Activated gamma-delta T cell treated with anti-CD3 and anti-CD28 coated beads, Interleukin-2, amount 50 U/mL, for 16 hours (primary cell): ENCODE data around the gene VPS45.
"Not testable (repeated sequence)": the region's sequence is repeated elsewhere in the genome, so short reads cannot be mapped to it uniquely, and the experiment has no call there.

Experiments used
- DNase-seq: peaks from one replicate; pipeline ENCODE4 v3.0.0-alpha.2; 2020; ENCODE audit warnings: low read depth

The VPS45 gene

DNA sequence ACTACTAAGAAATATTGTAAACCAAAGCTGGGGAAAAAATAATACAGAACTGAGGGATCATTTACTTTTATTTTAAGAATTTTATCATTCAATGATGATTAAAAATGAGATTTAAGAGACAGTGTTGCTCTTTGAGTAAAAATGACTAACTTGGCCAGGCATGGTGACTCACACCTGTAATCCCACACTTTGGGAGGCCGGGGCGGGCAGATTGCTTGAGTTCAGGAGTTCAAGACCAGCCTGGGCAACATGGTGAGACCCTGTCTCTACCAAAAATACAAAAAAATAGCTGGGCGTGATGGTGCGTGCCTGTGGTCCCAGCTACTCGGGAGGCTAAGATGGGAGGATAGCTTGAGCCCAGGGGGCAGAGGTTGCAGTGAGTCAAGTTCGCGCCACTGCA, 60.3 kb downstream of the VPS45 start:
- no peak for DNase-seq

DNA sequence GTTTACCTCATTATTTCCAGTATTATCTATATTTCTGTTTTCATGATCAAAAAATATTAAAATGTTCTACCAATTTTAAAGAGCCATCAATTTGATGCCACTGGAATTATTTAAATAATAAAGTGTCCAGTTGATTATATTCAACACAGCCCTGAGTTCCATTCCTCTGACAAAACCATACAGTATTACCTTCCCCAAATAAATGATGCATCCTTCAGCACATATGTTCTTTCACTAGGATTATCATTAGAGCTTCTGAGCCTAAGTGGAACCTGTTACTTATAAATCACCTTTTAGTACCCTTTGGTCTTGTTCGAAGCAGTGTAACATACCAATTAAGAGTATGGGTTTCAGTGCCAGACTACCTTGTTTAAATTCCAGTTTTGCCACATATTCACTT, 64.8 kb downstream of the VPS45 start:
- DNase-seq, result no peak

DNA sequence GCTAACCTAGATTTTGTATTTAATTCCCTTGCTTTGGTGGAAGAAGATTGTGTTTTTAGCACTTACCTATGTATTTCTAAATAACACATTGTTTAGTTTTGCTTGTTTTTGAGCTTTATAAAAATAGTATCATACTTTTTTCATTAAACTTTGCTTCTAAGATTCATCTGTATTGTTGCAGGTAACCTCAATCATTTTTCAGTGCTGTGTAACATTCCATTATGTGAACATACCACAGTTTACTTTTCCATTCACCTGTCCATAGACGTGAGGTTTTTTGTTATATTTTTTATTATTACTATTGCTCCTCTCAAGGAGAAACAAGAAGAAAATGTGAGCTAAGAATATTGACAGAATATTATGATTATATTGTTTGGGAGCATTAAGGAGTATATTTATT, 67.0 kb downstream of the VPS45 start:
- no peak for DNase-seq

DNA sequence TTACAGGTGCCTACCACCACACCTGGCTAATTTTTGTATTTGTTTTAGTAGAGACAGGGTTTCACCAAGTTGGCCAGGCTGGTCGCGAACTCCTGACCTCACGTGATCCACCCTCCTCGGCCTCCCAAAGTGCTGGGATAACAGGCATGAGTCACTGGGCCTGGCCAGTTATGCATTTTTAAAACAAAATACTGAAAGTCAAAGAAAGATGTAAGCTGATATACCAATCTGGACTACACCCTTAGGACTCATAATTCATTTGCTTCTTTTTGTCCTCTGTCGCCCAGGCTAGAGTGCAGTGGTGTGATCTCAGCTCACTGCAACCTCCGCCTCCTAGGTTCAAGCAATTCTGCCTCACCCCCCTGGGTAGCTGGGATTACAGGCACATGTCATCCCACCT, 67.8 kb downstream of the VPS45 start:
- not testable (repeated sequence) for DNase-seq

DNA sequence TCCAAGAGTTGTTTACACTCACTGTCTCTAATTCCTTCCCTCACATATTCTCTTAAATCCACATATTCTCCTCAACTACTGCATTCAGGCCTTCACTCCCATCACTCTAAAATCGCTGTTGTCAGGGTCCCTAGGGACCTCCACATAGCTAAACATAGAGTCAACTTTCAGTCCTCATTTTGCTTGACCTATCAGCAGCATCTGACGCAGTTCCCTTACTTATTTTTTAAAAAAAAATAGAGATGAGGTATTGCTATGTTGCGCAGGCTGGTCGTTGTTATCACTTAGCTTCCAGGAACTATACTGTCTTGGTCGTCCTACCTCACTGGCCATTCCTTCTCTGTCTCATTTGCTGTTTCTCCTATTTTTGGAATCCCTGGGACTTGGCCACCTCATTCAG, 70.5 kb downstream of the VPS45 start:
- DNase-seq, result no peak

DNA sequence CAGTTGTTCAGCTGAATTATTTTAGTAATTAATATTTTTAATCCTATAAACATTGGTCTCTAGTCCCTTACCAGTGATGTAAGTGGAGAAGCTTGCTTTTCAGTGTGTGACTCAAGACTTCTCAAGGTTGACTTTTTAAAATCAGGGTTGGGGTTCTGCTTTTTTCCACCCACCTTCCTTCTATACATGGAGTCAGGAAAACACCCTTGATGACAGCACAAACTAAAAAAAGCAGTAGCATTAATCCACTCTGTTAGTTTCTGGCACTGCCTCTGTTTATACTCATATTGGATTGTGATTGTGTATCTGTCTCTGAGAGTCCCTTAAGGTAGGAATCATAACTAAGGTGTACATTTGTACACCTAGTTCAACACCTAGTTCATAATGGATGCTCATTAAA, 73.9 kb downstream of the VPS45 start:
- DNase-seq, result no peak

DNA sequence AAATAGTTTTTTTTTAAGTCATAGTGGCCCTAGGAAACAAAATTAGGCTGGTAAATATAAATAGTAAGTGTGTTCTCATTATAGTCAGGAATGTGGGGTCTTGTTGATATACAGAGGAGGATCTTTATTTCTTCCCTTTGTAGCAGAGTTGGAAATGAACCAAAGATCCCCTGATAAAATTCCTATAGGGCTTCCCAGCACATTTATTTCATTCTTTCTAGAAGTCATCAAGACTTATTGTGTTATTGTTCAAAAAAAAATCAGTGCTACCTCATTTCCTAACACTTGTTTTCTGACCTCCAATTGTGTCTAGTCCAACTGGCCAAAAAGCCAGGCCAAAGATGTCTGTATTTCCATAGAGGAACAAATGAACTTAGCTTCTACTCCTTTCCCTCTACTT, 74.5 kb downstream of the VPS45 start:
- DNase-seq, result no peak

DNA sequence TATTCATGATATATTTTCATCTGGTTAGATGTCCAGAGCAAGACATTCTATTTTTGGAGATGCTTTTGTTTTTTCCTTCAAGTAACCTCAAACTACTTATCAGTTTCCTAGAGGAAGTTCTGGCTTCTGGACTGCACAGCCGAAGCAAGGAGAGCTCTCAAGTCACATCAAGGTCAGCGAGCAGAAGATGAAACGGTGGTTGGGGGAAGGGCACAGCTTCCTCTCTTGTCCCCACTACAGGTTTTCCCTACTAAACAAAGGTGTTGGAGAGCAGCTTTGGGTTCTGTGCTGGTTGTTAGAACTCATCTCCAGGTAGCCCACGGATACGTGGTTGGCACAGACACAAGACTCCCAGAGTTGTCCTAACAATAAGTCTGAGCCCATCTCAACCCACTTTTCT, 77.0 kb downstream of the VPS45 start:
- no peak for DNase-seq

DNA sequence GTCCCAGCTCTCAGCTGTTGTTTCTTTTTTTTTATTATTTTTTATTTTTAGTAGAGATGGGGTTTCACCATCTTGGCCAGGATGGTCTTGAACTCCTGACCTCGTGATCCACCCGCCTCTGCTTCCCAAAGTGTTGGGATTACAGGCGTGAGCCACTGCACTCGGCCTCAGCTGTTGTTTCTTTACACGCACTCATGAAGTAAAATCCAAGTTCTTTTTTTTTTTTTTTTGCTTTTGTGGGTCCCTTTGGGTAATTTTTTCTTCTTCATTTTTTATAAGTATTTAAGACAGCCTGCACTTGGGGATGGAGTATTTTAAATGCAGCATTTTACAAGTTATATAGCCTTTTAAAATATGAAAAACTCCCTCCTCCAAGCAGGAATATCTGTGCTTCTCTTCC, 78.4 kb downstream of the VPS45 start:
- not testable (repeated sequence) for DNase-seq

DNA sequence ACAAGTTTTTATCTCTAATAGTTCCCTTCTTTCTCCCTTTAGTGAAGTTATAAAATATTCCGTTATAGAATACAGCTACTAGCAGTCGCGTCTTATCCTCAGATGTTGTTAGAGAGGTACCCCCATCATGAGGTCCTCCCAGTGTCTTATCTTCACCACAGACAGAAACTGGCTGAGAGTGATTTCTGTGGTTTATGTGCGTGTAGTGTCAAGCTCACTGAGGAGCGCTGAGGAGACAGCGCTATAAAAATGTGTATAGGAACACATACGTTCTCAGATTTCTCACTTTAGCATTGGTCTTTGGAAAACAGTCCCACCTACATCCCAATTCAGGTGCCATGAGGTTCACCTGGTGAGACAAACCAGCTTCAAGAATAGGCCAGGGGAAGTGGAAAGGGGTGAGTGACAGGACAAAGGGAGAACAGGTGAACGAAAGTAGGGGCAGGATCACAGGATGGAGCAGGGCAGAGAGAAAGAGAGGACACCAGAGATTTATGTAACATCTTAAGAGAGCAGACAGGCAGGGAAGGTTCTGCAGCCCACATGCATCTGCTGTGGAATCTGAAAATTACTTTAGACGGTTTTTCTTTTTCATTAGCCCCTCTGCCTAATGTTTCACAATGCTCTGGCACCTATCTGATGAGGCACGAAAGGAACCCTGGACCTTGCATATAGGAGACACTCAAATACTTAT, 79.4 kb downstream of the VPS45 start:
- DNase-seq, result no peak

DNA sequence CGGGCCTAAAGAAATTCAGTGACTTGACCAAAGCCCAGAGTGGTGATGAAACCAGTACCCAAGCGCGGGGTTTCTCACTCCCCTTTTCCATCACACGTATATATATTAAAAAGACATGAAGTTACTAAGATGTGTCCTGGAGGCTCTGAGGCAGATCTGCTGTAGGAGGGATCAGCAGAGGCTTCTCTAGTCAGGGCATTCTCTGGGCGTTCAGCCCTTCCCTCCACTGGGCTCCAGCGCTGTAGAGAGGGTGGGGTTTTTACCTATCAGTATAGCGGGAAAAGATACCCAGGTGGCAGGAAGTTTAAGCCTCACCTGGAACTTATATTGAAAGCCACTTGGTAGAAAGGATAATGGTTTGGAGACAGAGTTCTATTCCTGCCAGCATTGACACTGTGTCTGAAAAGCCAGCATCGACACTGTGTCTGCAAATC, 81.3 kb downstream of the VPS45 start:
- no peak for DNase-seq

DNA sequence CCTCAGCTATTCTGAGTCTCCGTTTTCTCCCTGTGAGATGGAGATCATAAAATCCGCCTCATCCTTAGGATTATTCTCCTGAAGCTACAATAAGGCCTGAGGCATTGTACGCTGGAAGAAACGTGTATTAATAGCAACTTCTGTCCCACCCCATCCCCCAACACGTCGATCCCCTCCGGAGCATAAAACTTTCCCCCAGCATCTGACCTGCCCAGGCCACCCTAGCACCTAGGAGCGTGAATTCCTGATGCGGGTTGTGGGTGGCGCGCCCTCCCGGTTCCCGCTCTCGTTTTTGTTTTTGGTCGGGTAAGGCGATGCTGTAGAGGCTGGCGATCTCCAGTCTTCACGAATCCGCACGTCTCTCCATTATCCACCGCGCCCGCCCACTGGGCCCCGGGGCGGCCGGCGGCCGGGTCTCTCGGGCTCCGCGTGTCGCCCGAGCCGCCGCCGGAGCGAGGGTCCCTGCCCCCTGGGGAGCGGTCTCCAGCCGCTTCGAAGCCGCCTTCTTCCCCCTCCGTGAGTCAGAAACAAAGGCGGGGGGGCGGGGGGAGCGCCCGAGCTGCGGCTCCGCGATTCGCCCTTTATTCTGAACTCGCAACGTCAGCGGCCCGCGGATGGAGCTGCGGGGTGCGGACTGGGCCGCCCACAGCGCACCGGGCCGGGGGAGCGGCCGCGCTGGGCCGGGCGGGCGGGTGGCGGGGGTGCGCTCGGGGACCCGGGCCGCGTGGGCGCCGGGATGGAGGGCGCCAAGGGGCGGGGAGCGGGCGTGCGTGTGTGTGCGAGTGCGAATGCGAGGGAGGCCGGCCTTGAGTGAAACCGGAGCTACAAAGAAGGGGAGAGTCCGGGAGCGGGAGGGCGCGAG, 81.9 kb downstream of the VPS45 start, which contains the start of gene PLEKHO1:
TSS of gene PLEKHO1 (plus strand) at position 646 of the 862 bp plus-strand sequence. CDS start 342 bp downstream, outside the sequence.
- peak; percentile 81 for DNase-seq

DNA sequence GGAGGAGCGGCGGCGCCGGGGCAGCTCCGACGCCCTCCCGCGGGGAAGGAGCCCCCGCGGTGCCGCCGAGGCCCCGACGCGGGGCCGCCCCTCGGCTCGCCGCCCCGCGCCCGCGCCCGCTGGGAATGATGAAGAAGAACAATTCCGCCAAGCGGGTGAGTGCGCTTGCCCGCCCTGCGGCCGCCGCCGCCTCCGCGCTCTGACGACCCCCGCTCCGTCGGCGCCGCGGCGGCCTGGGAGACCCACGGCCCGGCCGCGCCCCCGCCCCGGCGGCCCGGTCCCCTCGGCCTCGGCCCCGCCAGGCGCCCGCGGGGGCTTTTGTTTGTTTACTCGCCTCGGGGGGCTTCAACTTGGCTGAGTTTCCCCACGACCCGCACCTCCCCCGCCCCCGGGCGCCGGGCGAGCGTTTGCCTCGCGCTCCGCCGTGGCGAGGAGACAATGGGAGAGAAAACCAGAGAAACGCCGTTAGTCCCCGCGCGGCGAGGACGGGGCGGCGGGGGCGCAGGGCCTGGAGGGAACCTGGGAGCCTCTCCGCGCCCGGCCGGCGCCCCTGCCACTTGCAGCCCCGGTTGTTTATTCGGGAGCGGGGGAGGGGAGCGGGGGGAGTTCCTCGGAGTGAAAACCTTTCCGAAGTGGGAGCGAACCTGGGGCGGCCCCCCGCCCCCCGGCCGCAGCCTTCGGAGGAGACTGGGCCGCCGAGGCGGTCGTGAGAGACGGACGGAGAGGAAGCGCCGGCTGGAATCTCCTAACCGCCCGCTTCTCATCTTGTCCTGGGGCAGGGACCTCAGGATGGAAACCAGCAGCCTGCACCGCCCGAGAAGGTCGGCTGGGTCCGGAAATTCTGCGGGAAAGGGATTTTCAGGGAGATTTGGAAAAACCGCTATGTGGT, 82.8 kb downstream of the VPS45 start:
- DNase-seq, result no peak

DNA sequence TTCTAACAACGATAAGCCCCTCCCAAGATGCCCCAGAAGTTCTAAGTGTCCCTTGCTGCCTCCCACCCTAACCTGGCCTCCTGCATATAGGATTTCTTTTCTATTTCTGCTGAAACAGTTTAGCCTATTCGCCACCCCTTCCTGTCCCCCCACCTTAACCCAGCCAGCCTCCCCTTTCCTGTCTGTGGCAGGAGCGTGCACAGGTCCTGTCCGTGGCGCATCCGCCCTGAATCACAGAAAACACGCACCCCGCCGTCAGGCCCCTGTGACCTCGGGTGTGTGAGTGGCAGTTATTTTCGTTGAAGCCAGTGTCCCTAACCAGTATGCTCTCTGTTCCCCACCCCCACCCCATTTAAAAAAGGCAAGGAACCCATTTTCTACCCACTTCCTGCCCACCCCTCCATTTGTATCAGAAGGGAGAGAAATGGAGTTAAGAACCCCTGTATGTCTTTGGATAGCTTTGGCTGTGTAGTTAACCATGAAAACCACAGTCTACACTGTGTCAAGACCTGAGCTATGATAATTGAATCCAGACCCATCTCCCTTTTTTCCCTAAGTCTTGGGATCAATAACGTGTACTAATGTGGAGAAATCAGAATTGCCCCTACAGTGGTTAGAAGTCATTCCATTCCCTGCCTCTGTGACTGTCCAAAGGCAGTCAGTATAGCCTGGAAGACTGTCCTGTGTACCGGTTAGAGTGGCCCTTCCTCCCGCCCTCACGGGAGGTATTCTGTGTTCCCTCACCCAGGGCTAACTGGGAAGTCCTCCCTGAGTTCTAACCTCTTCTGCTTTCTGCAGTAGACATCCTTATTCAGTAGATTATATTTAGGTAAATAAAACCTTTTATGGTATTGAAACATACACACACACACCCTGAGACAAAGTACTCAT, 84.0 kb downstream of the VPS45 start:
- DNase-seq, result peak; percentile 63

DNA sequence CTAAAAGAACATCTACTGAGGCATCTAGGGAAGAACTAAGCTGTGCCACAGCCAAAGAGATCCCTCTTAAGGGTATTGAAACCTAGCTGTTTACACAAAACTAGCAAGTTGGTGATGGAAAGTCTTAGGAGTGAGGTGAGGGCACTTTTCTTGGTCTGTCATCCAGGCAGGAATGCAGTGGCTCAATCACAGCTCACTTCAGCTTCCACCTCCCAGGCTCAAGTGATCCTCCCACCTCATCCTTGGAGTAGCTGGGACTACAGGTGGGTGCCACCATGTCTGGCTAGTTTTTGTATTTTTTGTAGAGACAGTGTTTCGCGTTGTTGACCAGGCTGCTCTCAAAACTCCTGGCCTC, 84.6 kb downstream of the VPS45 start:
- DNase-seq, result no peak

DNA sequence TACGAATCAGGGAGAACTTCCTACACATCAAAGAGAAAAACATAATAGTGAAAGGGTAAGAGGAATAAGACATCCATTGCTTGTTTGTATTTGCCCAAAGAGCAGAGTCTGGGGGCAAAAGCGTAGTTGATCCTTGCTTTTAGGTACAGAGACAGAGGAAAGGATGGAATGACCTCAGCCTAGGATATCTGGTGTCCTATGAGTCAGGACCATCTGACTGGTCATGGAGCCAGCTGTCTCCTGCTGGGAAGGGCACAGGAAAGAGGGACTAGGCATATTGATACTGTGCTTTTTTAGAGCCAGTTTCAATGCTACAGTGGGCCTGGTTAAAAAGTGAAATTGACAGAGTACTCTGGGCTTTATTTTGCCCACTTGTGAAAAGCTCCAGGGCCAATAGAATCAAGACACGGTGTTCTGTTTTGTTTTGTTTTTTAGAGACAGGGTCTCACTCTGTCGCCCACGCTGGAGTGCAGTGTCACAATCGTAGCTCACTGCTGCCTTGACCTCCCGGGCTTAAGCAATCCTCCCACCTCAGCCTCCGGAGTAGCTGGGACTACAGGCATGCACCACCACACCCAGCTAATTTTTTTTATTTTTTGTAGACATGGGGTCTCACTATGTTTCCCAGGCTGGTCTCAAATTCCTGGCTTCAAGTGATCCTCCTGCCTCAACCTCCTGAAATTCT, 85.3 kb downstream of the VPS45 start:
- DNase-seq, result no peak

DNA sequence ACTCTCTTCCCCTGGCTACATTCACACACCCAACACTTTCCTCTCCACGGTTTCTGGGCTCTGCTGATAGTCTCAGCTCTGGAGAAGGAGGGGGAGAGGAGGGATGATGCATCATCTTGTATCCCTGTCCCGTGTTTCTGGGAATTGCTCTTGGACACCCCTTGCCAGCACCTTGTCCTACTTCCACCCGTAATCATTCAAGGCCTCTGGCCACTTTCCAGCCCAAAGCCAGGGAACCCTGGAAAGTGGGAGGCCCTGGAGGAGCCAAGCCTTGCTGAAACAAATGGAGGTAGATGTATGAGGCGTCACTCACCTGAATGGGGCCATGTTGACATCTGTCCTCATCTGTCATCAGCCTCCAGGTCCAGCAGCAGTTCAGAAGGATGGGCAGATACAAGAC, 86.6 kb downstream of the VPS45 start:
- no peak for DNase-seq

DNA sequence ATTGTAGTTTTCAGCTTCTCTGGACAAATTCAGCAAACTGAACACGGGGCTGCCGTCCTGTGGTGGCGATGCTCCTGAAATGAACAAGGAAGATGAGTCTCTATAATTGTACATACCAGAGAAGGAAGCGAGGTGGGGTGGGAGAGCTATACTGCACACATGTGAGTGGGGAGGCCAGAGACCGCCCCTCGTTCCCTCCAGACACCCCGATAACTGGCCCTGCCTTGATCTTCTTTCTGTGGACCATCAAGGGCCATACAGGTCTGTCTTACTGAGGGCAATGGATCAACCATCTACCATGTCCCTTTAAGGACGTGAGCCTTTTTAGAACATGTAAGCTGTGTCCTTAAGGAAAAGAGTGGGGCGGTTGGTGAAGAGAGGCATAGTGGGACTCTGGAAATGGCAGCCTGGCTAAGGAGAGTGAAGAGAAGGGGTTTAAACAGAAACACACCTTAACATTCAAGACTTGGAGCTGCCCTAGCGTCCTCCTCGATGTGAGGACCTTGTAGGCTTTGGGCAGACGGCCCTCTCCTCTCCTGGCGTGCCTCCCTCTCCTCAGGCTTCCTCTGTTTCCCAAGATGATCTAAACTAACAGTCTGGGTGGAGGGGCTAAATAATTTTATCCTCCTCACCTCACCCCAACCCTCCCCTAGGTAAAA, 88.0 kb downstream of the VPS45 start:
- DNase-seq, result no peak

DNA sequence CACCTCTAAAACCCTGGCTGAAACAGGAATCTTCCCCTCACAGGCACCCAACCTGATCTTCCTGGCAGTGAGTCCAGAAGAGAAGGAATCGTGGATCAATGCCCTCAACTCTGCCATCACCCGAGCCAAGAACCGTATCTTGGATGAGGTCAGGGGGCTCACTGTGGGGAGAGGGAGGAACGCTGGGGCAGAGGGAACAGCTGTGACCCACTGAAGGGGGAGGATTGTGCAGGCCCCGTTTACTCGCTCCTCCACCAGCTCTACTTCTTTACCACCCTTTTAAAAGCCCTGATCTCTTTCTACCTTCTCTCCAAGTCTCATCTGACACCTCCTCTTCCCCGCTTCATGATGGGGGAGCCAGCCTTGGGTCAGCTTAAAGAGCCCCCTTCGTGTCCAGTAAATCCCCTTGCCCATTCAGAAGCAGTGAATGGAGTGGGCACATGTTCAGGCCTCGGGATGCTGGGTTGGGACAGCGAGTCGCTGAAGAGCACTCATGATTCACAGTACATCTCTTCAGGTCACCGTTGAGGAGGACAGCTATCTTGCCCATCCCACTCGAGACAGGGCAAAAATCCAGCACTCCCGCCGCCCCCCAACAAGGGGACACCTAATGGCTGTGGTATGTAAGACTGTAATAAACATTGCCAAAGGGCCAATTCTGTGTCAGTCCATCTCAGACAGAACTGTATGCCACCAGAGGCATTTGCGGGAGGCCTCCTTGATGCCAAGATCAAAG, 89.5 kb downstream of the VPS45 start:
- DNase-seq, result no peak

DNA sequence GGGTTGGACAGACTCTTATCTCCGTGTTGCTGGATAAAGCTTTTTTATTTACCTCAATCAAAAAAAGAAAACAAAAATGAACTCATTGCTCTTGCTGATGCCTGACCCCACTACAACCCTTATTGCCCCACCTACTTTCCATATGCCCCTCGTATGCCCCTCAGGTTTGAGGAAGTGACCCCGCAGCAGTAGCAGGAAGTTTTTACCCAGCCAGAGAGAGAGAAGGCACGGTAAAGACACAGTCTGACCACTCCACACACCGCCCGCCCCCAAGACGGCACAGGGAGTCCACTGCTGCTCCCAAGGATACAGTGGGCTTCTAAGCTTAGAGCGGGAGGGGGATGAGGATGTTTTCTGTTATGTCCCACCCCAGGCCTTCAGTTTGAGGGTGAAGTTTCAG, 92.0 kb downstream of the VPS45 start:
- no peak for DNase-seq
